ENCODE measurements around the gene CDH20. TPM values are rescaled to one million over a fixed set of nuclear protein-coding genes. Genes with fewer than 3 reads are reported as not detected.

CDH20 gene
- total RNA-seq, 4 donors from 2014 or later, result 1.4 to 17.7 (median 5.1) TPM; not detected in 1

DNA sequence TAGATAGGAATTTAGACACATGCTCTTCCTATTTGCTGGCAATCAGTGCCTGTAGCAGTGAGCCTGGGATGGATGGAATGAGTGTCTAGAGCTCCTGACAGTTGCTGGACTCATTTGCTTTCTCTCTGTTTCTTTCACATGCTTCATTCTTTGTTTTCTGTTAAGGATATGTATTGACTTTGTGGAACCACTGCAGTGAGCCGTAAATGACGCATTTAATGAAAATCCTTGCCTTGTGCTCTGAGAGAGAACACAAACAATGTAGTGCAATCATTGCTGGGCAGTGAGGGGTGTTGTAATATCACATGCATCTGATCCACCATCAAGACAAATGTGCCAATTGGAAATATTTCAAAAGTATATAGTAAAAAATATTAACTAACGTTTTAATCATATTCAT lies 25.2 kb upstream of the CDH20 start:
- TF ChIP-seq, protein P1, sequence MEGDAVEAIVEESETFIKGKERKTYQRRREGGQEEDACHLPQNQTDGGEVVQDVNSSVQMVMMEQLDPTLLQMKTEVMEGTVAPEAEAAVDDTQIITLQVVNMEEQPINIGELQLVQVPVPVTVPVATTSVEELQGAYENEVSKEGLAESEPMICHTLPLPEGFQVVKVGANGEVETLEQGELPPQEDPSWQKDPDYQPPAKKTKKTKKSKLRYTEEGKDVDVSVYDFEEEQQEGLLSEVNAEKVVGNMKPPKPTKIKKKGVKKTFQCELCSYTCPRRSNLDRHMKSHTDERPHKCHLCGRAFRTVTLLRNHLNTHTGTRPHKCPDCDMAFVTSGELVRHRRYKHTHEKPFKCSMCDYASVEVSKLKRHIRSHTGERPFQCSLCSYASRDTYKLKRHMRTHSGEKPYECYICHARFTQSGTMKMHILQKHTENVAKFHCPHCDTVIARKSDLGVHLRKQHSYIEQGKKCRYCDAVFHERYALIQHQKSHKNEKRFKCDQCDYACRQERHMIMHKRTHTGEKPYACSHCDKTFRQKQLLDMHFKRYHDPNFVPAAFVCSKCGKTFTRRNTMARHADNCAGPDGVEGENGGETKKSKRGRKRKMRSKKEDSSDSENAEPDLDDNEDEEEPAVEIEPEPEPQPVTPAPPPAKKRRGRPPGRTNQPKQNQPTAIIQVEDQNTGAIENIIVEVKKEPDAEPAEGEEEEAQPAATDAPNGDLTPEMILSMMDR (IDR thresholded peaks at IDR 0.05; ENCODE audit: low read depth), result no peak

DNA sequence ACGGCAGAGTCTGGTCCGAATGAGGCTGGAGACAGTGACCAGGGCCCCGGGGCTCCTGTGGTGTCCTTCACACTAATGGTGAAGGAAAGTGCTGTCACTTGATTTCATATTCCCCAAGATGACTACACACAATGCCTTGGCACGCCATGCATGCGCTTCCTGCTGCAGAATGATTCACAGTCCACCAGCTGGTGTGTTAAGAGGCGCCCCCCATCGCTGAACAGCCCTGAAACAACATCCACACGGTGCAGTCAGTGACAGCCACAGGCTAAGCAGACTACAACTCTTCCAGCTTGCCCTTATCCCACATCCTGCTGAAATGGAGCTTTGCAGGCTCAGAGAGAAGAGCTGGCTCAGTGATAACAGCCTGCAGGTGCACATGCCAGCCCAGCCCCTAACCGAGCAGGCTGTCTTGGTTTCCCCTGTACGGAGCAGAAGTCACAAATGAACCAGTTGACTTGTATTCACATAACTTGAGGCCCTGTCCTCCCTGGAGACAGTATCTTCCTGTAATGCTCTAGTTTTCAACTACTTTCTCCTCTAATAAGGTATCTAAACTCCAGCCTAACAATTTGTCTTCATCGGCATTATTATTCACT lies 24.3 kb upstream of the CDH20 start:
- TF ChIP-seq, protein P1 (IDR thresholded peaks at IDR 0.05; ENCODE audit: low read depth), result no peak

DNA sequence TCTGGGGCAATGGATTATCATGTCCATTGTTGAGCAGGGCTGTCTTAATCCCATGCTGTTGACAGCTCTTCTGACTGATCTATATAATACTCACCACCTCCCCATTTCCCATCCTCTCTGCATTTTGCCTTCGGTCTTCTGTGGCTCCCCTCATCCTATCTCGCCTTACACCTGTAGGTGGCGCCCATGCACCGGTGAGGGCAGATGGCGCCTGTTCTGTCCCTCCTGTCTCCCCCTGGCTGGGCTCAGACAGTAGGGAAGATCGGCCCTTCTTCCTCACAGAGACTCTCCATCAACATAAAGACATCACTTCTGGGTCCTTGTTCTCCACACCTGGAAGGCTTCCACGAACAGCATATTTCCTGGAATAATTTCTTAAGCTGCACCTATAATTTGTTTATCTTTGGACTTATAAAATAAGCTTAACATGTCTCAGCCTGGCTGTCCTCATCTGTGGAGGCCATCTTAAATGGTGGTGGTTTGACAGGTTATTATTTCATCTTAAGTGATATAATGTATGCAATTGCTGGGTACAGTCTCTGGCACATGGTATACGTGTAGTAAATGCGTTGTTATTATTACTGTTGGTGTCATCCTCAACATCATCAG lies 10.9 kb upstream of the CDH20 start:
- TF ChIP-seq, protein P1 (IDR thresholded peaks at IDR 0.05; ENCODE audit: low read depth), result no peak

DNA sequence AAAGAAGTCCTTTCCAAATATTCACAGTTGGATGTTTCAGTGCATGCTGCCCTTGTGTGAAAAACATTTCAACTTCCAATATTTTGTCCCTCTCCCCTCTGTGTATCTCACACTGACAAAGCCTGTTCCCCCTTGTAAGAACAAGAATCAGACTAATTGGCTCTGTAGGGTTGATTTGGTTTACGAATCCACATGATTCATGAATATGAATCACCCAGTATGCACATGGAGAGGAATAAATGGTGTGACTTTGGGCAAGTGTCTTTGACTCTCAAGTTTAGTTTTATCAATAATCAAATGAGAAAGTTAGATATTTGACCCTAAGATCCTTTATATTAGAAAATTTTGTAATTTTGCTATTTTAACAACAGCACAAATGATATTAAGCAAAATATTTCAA lies 9.3 kb upstream of the CDH20 start:
- TF ChIP-seq, protein P1 (IDR thresholded peaks at IDR 0.05; ENCODE audit: low read depth), result no peak

DNA sequence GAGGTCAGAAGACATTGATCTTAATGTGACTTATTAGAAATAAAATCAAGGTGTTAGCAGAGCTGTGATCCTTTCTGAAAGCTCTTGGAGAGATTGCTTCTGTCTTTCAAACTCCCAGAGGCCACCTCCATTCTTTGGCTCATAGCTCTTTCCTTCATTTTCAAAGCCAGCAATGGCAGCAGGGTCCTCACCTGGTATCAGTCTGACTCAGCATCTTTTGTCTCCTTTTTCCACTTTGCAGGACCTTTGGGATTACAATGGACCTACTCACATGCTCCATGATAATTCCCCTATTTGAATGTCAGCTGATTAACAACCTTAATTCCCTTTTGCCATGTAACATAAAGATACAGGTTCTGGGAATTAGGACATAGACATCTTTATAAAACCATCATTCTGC lies 6.8 kb upstream of the CDH20 start:
- TF ChIP-seq, protein P1 (IDR thresholded peaks at IDR 0.05; ENCODE audit: low read depth), result no peak

DNA sequence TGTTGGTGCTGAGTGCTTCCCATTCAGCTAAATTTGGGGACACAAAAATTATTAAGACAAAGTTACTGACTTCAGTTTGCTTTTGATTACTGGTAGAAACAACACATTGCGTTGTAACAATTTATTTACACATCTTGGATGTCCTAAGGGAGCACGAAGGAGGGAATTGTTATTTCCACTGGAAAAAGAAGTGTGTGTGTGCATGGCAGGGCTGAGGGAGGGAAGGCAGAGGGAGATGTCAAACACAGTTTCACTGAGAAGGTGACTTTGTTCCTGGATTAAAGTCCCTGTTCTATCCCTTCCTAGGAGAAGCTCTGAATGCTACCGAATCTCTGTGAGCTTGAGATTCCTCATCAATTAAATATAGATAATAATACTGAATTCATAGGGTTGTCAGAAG lies 3.8 kb upstream of the CDH20 start:
- TF ChIP-seq, protein P1 (IDR thresholded peaks at IDR 0.05; ENCODE audit: low read depth), result no peak

DNA sequence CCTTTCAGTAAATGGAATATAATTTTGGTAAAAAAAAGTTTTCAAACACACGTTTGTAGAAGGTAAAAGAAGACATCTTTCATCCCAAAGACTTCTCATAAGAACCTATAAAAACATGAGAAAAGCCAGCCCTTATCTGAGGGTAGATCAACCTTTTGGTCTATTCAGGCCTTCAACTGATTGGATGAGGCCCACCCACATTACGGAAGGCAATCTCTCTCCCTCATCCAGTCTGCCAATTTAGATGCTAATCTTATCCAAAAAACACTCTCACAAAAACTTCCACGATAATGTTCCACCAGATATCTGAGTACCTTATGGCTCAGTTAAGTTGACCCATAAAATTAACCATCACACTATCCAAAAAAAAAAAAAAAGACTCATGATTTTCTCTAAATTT lies 2.2 kb upstream of the CDH20 start:
- TF ChIP-seq, protein P1 (IDR thresholded peaks at IDR 0.05; ENCODE audit: low read depth), result no peak

Data from subcutaneous adipose tissue (tissue), 4 donors.